ENCODE data around the gene GLRX. TPM values are rescaled to one million over a fixed set of nuclear protein-coding genes. Genes with fewer than 3 reads are reported as not detected.

Gene GLRX
- total and polyA plus RNA-seq, 2 of the 13 experiments (the other 11 are each of a cell fraction or from before 2014, with no cell fraction given) = 63.8 to 499 TPM

GRCh38 chr5:95826949-95827891 lies 4.7 kb upstream of the GLRX start (continued):
- TF ChIP-seq, protein P1, sequence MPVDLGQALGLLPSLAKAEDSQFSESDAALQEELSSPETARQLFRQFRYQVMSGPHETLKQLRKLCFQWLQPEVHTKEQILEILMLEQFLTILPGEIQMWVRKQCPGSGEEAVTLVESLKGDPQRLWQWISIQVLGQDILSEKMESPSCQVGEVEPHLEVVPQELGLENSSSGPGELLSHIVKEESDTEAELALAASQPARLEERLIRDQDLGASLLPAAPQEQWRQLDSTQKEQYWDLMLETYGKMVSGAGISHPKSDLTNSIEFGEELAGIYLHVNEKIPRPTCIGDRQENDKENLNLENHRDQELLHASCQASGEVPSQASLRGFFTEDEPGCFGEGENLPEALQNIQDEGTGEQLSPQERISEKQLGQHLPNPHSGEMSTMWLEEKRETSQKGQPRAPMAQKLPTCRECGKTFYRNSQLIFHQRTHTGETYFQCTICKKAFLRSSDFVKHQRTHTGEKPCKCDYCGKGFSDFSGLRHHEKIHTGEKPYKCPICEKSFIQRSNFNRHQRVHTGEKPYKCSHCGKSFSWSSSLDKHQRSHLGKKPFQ (CRISPR knock-in tag; IDR thresholded peaks at IDR 0.05; ENCODE audit: insufficient replicate concordance) = no peak
- TF ChIP-seq ZNF609 (CRISPR knock-in tag; IDR thresholded peaks at IDR 0.05; ENCODE audit: borderline replicate concordance) = peak; percentile 64; the same call in 1 of the 2 replicates
- no peak for TF ChIP-seq CEBPZ (IDR thresholded peaks at IDR 0.05; ENCODE audit: low read length)
- peak; percentile 97 for TF ChIP-seq MED1 (CRISPR knock-in tag; IDR thresholded peaks at IDR 0.05)
- TF ChIP-seq ZNF775 (CRISPR knock-in tag; IDR thresholded peaks at IDR 0.05; ENCODE audit: borderline replicate concordance) = no peak
- TF ChIP-seq GMEB1 (CRISPR knock-in tag; IDR thresholded peaks at IDR 0.05; ENCODE audit: borderline replicate concordance) = peak; percentile 47; the same call in 1 of the 2 replicates
- TF ChIP-seq ZNF264 (CRISPR knock-in tag; IDR thresholded peaks at IDR 0.05) = peak; percentile 69; the same call in 1 of the 2 replicates
- TF ChIP-seq CBX1 (IDR thresholded peaks at IDR 0.05; ENCODE audit: low read depth) = no peak
- TF ChIP-seq ZNF230 (CRISPR knock-in tag; IDR thresholded peaks at IDR 0.05) = no peak
- no peak for TF ChIP-seq ZNF878 (CRISPR knock-in tag; IDR thresholded peaks at IDR 0.05)
- no peak for TF ChIP-seq CENPX (CRISPR knock-in tag; IDR thresholded peaks at IDR 0.05)

All from HepG2 (cell line).